Mucosa of descending colon (tissue), 3 donors: ENCODE data around the gene OPA1. TPM values are rescaled to one million over a fixed set of nuclear protein-coding genes. Genes with fewer than 3 reads are reported as not detected.

Experiments used
- ATAC-seq: fragments of 200-7000 bp; cut with Tn5 transposase; one replicate; pipeline ENCODE4 v1.9.1; 2020; ENCODE audit warnings: mild to moderate bottlenecking, moderate library complexity
- DNase-seq, 3 donors: peaks; one replicate each; pipeline ENCODE4 v3.0.0-alpha.2; 2020
- H3K36me3 ChIP-seq: fragments of 200-600 bp; one replicate; pipeline ENCODE4 v1.8.0; 2021; ENCODE audit warnings: low read depth, mild to moderate bottlenecking
- H3K4me1 ChIP-seq: fragments of 200-600 bp; one replicate; pipeline ENCODE4 v1.8.0; 2021; ENCODE audit warnings: low read depth, mild to moderate bottlenecking
- H3K4me3 ChIP-seq: fragments of 200-600 bp; one replicate; pipeline ENCODE4 v1.8.0; 2021; ENCODE audit warnings: mild to moderate bottlenecking
- H3K9me3 ChIP-seq: fragments of 200-600 bp; one replicate; pipeline ENCODE4 v1.8.0; 2021; ENCODE audit warnings: mild to moderate bottlenecking
- intact Hi-C, 2 donors: fragments of 100-400 bp; cut with DNase I in 1 of 2; cut with micrococcal nuclease in 1 of 2; formaldehyde crosslinking; loops; one replicate each; pipeline versions ENCODE4 v1.11.0 to v1.11.1; 2022; cut with DNase I, micrococcal nuclease
- total RNA-seq, 3 donors: library from RNA; stranded (reverse); fragmentation: NEBNext Ultra II Directional in 2 of 3; extraction: Animal tissue kit (Norgen Biotek cat#: 25700) in 2 of 3; gene quantifications; one replicate each; pipeline versions ENCODE4 v1.2.1 to v1.2.4, GENCODE V29; 2021 to 2023
- TF ChIP-seq, protein P1 (sequence below): fragments of 200-600 bp; IDR thresholded peaks from one replicate; pipeline ENCODE4 v1.8.0; 2022; ENCODE audit warnings: antibody characterized with exemption, mild to moderate bottlenecking
- donor health status: DM: no; HTN: no; CAD: no; lungs with moderate emphysema.
- donor health status: DM: no; HTN: no; CAD: no.
- donor health status: DM: no; HTN: yes; CAD: no.

OPA1 gene
- total RNA-seq, 3 donors from 2014 or later, result 67.8 to 90.8 (median 82.1) TPM

DNA sequence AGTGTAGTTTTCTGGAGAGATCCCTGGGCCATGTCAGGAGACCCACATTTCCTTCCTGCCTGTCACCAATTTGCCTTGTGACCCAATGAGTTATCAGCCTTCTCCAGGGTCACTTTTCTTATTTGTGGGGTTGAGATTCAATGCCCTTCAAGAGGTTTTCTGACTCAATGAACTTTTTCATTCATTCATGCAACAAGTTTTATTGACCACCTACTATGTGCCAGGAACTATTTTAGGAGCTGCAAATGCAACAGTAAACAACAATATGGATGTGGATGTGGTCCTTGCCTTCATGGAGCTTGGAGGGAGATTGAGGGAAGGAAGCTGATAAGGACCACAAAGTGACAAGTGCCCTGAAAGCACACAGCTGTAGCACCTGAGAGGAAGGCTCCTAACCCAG lies 142.8 kb downstream of the OPA1 start:
- TF ChIP-seq, protein P1, sequence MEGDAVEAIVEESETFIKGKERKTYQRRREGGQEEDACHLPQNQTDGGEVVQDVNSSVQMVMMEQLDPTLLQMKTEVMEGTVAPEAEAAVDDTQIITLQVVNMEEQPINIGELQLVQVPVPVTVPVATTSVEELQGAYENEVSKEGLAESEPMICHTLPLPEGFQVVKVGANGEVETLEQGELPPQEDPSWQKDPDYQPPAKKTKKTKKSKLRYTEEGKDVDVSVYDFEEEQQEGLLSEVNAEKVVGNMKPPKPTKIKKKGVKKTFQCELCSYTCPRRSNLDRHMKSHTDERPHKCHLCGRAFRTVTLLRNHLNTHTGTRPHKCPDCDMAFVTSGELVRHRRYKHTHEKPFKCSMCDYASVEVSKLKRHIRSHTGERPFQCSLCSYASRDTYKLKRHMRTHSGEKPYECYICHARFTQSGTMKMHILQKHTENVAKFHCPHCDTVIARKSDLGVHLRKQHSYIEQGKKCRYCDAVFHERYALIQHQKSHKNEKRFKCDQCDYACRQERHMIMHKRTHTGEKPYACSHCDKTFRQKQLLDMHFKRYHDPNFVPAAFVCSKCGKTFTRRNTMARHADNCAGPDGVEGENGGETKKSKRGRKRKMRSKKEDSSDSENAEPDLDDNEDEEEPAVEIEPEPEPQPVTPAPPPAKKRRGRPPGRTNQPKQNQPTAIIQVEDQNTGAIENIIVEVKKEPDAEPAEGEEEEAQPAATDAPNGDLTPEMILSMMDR, result no peak
- H3K4me1 ChIP-seq, result no peaks in the 10 kb centered on the region

DNA sequence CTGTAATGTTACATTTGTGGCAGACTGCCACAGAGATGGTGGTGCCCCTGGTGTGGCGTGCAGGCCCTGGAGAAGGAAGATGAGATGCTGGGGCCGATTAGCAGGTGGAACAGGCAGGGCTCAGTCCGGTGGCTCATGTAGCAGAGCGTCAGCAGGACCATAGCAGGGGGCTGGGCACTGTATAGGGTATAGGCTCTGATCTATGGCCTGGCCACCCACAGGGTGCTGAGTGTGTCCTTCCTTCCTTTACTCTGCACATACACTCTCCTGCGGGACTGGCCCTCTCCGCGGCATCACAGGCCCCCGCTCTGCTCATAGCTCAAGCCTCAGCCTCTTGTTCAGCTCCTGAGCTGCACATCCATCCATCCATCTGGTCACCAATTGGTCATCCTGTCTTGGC lies 143.6 kb downstream of the OPA1 start:
- no peak for ATAC-seq
- H3K9me3 ChIP-seq, result no peaks in the 10 kb centered on the region
- intact Hi-C loops, result no loop called here

More for the DNA sequence above, 142.8 kb downstream of the OPA1 start:
- intact Hi-C loops, result no loop called here
- Histone ChIP-seq H3K36me3 (no peaks in the 10 kb centered on the region), H3K9me3 (no peaks in the 10 kb centered on the region), H3K4me3 (no peak overlapping the region)
- ATAC-seq, result no peak
- DNase-seq, result no peak

DNA sequence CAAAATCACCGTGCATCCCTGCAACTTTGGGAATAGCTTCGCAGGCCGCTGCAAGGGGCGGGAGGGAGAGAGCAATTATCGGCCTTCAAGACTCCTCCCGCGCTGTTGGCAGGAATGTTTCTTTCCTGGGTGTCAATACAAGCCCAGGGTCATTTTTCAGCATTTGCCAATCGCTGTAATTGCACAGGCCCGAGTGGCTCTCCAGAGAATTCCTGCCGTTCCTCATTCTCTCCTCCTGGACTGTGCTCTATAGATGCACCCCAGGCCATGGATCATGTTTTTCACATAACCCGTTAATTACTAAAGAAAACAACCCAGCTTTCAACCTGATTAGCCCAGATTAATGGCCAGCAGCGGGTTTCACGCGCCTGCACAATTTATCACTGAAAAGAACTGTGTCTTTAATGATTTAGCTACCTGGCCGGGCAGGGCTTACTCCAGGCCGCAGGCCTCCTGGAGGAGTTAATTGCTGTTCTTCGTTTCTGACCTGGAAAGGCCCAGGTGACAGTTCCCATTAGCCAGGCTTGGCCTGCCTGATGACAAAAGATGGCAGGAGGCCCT lies 144.3 kb downstream of the OPA1 start:
- no peak overlapping the region for H3K4me3 ChIP-seq
- DNase-seq (no peak), ATAC-seq (no peak)
- H3K36me3 ChIP-seq, result no peaks in the 10 kb centered on the region
- H3K4me1 ChIP-seq, result no peaks in the 10 kb centered on the region
- TF ChIP-seq, protein P1, result no peak
- H3K9me3 ChIP-seq, result no peaks in the 10 kb centered on the region
- intact Hi-C loops, result no loop called here

More for the DNA sequence above, 143.6 kb downstream of the OPA1 start:
- DNase-seq, result no peak
- Histone ChIP-seq H3K36me3 (no peaks in the 10 kb centered on the region), H3K4me1 (no peaks in the 10 kb centered on the region), H3K4me3 (no peak overlapping the region)
- TF ChIP-seq, protein P1, result no peak

DNA sequence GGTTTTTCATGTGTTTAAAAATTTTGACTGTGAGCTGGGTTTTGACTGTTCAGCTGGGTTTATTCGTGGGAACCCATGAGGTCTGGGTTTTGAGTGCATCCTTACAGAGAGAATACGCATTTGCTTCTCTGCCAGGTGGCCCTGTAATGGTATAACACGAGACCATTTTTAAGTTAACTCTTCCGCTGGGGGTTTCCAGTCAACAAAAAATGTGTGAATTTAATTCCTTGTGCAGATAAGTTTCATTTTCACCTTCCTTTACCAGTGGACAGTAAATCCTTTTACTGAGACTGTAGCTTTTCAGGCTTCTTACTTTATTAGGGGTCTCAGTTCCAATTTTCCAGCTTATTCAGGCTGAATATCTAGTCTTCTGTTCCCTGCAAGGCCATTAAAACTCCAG lies 149.6 kb downstream of the OPA1 start:
- Histone ChIP-seq H3K9me3 (no peaks in the 10 kb centered on the region), H3K4me3 (no peak overlapping the region), H3K4me1 (peaks cover 5% of the 10 kb centered on the region), H3K36me3 (no peaks in the 10 kb centered on the region)
- TF ChIP-seq, protein P1, result no peak
- intact Hi-C loops, result no loop called here
- no peak for ATAC-seq
- no peak for DNase-seq

DNA sequence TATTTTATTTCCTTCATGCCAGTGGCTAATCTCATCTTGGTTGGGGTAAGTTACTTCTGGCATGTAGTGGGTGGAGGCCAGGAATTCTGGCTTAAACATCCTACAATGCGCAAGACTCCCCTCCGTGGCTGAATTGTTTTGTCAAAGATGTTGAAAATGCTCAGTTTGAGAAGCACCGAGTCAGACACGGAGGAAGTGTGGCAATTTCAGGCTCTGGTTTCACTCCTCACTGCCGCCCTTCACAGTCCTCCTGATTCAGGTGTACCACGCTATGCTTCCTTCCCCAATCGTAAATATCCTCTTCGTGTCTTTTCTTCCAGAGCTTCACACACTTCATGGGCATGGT lies 150.7 kb downstream of the OPA1 start:
- peak; percentile 74 for ATAC-seq
- H3K4me3 ChIP-seq, result no peak overlapping the region
- DNase-seq, result peak in 1 of 3 donors; percentile 12
- H3K9me3 ChIP-seq, result no peaks in the 10 kb centered on the region
- H3K4me1 ChIP-seq, result peaks cover 5% of the 10 kb centered on the region
- no peaks in the 10 kb centered on the region for H3K36me3 ChIP-seq
- intact Hi-C loops, result no loop called here
- TF ChIP-seq, protein P1, result no peak
